ENCODE measurements around the gene AP1B1. TPM values are rescaled to one million over a fixed set of nuclear protein-coding genes. Genes with fewer than 3 reads are reported as not detected.
A peak's percentile ranks its signal among the peaks of the same experiment; 100 is the strongest.

Gene AP1B1
- total RNA-seq, 1 experiment from 2014 or later: 68.1 TPM

- DNase-seq (ENCODE audit: low spot score): no peak
- BruUV-seq (replicated peaks): no TSS peak
- H3K27me3 ChIP-seq (replicated peaks; ENCODE audit: insufficient read depth, low read depth, low read length, poor library complexity): peaks cover 32% of the 10 kb centered on the region
- ChIA-PET POLR2A (ENCODE audit: low non-redundant PET) (interaction anchor here (0.6 kb wide), 1 partner anchor 33 kb away, joined by 3 read pairs; no protein-coding TSS in a partner anchor), CTCF (no interaction called here)
- TF ChIP-seq, protein P1, sequence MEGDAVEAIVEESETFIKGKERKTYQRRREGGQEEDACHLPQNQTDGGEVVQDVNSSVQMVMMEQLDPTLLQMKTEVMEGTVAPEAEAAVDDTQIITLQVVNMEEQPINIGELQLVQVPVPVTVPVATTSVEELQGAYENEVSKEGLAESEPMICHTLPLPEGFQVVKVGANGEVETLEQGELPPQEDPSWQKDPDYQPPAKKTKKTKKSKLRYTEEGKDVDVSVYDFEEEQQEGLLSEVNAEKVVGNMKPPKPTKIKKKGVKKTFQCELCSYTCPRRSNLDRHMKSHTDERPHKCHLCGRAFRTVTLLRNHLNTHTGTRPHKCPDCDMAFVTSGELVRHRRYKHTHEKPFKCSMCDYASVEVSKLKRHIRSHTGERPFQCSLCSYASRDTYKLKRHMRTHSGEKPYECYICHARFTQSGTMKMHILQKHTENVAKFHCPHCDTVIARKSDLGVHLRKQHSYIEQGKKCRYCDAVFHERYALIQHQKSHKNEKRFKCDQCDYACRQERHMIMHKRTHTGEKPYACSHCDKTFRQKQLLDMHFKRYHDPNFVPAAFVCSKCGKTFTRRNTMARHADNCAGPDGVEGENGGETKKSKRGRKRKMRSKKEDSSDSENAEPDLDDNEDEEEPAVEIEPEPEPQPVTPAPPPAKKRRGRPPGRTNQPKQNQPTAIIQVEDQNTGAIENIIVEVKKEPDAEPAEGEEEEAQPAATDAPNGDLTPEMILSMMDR (conservative IDR thresholded peaks at IDR 0.05; ENCODE audit: low read depth, low read length): no peak
- no peak for TF ChIP-seq EZH2 (IDR thresholded peaks at IDR 0.05; ENCODE audit: borderline replicate concordance, low read depth, low read length, poor library complexity, severe bottlenecking)
- intact Hi-C loops (cut with micrococcal nuclease; ENCODE audit: unreplicated experiment): no loop called here
- H3K4me1 ChIP-seq (ENCODE audit: insufficient read depth, low read length, poor library complexity, severe bottlenecking): peaks cover 26% of the 10 kb centered on the region
- no peak overlapping the region for H3K27ac ChIP-seq (ENCODE audit: low read depth, low read length, poor library complexity, severe bottlenecking)
- no peak overlapping the region for H3K4me3 ChIP-seq (ENCODE audit: low read depth, low read length, poor library complexity, severe bottlenecking)
- no peaks in the 10 kb centered on the region for H3K9me3 ChIP-seq (ENCODE audit: low read depth, low read length, poor library complexity, severe bottlenecking)
- no peaks in the 10 kb centered on the region for H3K36me3 ChIP-seq (ENCODE audit: insufficient read depth, low read length, poor library complexity, severe bottlenecking)
These were observed 76.7 kb downstream of the AP1B1 start for GRCh38 chr22:29311464-29312217.

DNA sequence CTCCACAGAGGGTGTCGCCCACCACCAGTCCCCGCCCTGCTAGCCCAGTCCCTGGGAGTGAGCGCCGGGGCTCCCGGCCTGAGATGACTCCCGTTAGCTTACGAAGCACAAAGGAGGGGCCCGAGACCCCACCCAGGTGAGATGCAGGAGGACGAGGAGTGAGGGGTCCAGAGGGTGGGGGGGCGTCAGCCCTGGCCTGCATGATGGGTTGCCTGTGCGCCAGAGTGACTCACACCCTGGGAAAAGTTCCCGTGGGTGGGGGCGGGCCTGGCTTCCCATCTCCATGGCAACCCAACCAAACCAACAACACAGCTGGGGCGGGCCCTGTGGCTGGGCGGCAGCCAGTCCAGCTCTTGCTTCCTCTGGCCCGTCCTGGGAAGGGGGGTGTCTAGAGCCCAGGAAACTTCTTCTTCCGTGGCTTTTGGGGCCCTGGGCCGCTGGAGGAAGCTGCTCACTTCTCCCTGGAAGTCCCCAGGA, 77.5 kb downstream of the AP1B1 start:
- H3K4me1 ChIP-seq (ENCODE audit: insufficient read depth, low read length, poor library complexity, severe bottlenecking): peaks cover 28% of the 10 kb centered on the region
- no TSS peak for BruUV-seq (replicated peaks)
- no peak overlapping the region for H3K4me3 ChIP-seq (ENCODE audit: low read depth, low read length, poor library complexity, severe bottlenecking)
- H3K27me3 ChIP-seq (replicated peaks; ENCODE audit: insufficient read depth, low read depth, low read length, poor library complexity): peaks cover 25% of the 10 kb centered on the region
- ChIA-PET CTCF (no interaction called here), POLR2A (ENCODE audit: low non-redundant PET) (no interaction called here)
- no peaks in the 10 kb centered on the region for H3K36me3 ChIP-seq (ENCODE audit: insufficient read depth, low read length, poor library complexity, severe bottlenecking)
- no peaks in the 10 kb centered on the region for H3K9me3 ChIP-seq (ENCODE audit: low read depth, low read length, poor library complexity, severe bottlenecking)
- TF ChIP-seq, protein P1 (conservative IDR thresholded peaks at IDR 0.05; ENCODE audit: low read depth, low read length): no peak
- TF ChIP-seq EZH2 (IDR thresholded peaks at IDR 0.05; ENCODE audit: borderline replicate concordance, low read depth, low read length, poor library complexity, severe bottlenecking): no peak
- intact Hi-C loops (cut with micrococcal nuclease; ENCODE audit: unreplicated experiment): no loop called here
- H3K27ac ChIP-seq (ENCODE audit: low read depth, low read length, poor library complexity, severe bottlenecking): no peak overlapping the region
- DNase-seq (ENCODE audit: low spot score): peak; percentile 92

GRCh38 chr22:29310065-29310862, 78.1 kb downstream of the AP1B1 start:
- no peak for DNase-seq (ENCODE audit: low spot score)
- no peak overlapping the region for H3K27ac ChIP-seq (ENCODE audit: low read depth, low read length, poor library complexity, severe bottlenecking)
- no peak for TF ChIP-seq EZH2 (IDR thresholded peaks at IDR 0.05; ENCODE audit: borderline replicate concordance, low read depth, low read length, poor library complexity, severe bottlenecking)
- TF ChIP-seq, protein P1 (conservative IDR thresholded peaks at IDR 0.05; ENCODE audit: low read depth, low read length): no peak
- H3K36me3 ChIP-seq (ENCODE audit: insufficient read depth, low read length, poor library complexity, severe bottlenecking): no peaks in the 10 kb centered on the region
- peaks cover 28% of the 10 kb centered on the region for H3K4me1 ChIP-seq (ENCODE audit: insufficient read depth, low read length, poor library complexity, severe bottlenecking)
- H3K27me3 ChIP-seq (replicated peaks; ENCODE audit: insufficient read depth, low read depth, low read length, poor library complexity): peaks cover 20% of the 10 kb centered on the region
- H3K4me3 ChIP-seq (ENCODE audit: low read depth, low read length, poor library complexity, severe bottlenecking): no peak overlapping the region
- no peaks in the 10 kb centered on the region for H3K9me3 ChIP-seq (ENCODE audit: low read depth, low read length, poor library complexity, severe bottlenecking)
- ChIA-PET CTCF (no interaction called here), POLR2A (ENCODE audit: low non-redundant PET) (no interaction called here)
- intact Hi-C loops (cut with micrococcal nuclease; ENCODE audit: unreplicated experiment): no loop called here
- BruUV-seq (replicated peaks): no TSS peak
